Spleen (tissue), 11 donors: ENCODE data around the gene CDC25B. TPM values are rescaled to one million over a fixed set of nuclear protein-coding genes. Genes with fewer than 3 reads are reported as not detected.
A peak's percentile ranks its signal among the peaks of the same experiment; 100 is the strongest.

Experiments used
- DNase-seq: peaks from one replicate; pipeline ENCODE4 v3.0.0-alpha.2; 2020
- H3K27ac ChIP-seq, 8 donors: fragments of 200-600 bp; sonication (generic) in 7 of 8; 1 replicate in 4 of 8; 2 replicates in 4 of 8; pipeline versions ENCODE4 v1.5.0 to v1.8.0; 2016 to 2021; ENCODE audit warnings: inconsistent platforms in 4 of 8, mild to moderate bottlenecking in 4 of 8, moderate library complexity in 1 of 8
- H3K27me3 ChIP-seq, 7 donors: fragments of 200-600 bp; sonication (generic) in 6 of 7; replicated peaks in 1 of 7; 1 replicate in 4 of 7; 2 replicates in 3 of 7; pipeline versions ENCODE4 v1.5.0 to v1.8.0; 2016 to 2021; ENCODE audit warnings: inconsistent platforms in 3 of 7, mild to moderate bottlenecking in 1 of 7
- H3K36me3 ChIP-seq, 6 donors: fragments of 200-600 bp; sonication (generic) in 5 of 6; 1 replicate in 4 of 6; 2 replicates in 2 of 6; pipeline versions ENCODE4 v1.5.0 to v1.8.0; 2016 to 2021; ENCODE audit warnings: inconsistent platforms in 2 of 6
- H3K4me1 ChIP-seq, 6 donors: fragments of 200-600 bp; sonication (generic) in 5 of 6; 1 replicate in 3 of 6; 2 replicates in 3 of 6; pipeline versions ENCODE4 v1.5.0 to v1.8.0; 2016 to 2021; ENCODE audit warnings: inconsistent platforms in 3 of 6
- H3K4me3 ChIP-seq, 8 donors: fragments of 200-600 bp; sonication (generic) in 7 of 8; 1 replicate in 4 of 8; 2 replicates in 4 of 8; pipeline versions ENCODE4 v1.5.0 to v1.8.0; 2016 to 2021; ENCODE audit warnings: inconsistent platforms in 4 of 8, mild to moderate bottlenecking in 4 of 8, moderate library complexity in 2 of 8
- H3K9me3 ChIP-seq, 8 donors: fragments of 200-600 bp; sonication (generic) in 7 of 8; 1 replicate in 4 of 8; 2 replicates in 4 of 8; pipeline versions ENCODE4 v1.5.0 to v1.8.0; 2016 to 2021; ENCODE audit warnings: inconsistent platforms in 4 of 8
- POLR2A ChIP-seq, 3 donors: fragments of 450-650 bp; IDR thresholded peaks; one replicate each; pipeline ENCODE4 v1.5.1; 2017; ENCODE audit warnings: antibody characterized with exemption in 3 of 3, mild to moderate bottlenecking in 1 of 3
- POLR2AphosphoS5 ChIP-seq, 3 donors: sonication (generic); formaldehyde crosslinking; IDR thresholded peaks; one replicate each; pipeline ENCODE4 v1.5.1; 2017; ENCODE audit warnings: antibody characterized with exemption in 3 of 3
- WGBS, 5 donors: extraction: QIAGEN DNeasy Blood & Tissue Kit in 3 of 5; methylation state at CpG; one replicate each; pipeline versions ENCODE4 v1.1.5 to v1.1.7; 2013 to 2018; 5-methylcytosine and 5-hydroxymethylcytosine counted together
- intact Hi-C: fragments of 100-400 bp; cut with DNase I; formaldehyde crosslinking; loops from one replicate; pipeline ENCODE4 v1.15.0; 2023; ENCODE audit warnings: low total_unique reads
- polyA plus RNA-seq, 3 donors: library from polyadenylated mRNA; stranded (reverse); fragments of 200-250 nt; gene quantifications; one replicate each; pipeline ENCODE4 v1.2.1, GENCODE V29; 2013
- total RNA-seq, 7 donors: library from RNA; depleted of rRNA in 3 of 7; stranded (reverse); fragments of >200 nt in 3 of 7; fragmentation: NEBNext Ultra II Directional in 4 of 7; extraction: Animal tissue kit (Norgen Biotek cat#: 25700) in 4 of 7; gene quantifications; one replicate each; pipeline versions ENCODE4 v1.1.0 to v1.2.1, GENCODE V29; 2016 to 2021
- TF ChIP-seq, protein P1 (sequence below), 11 experiments: fragments of 200-600 bp in 7 of 11; fragments of 450-650 bp in 4 of 11; sonication (generic) in 4 of 11; IDR thresholded peaks in 8 of 11; conservative IDR thresholded peaks in 3 of 11; 1 replicate in 7 of 11; 2 replicates in 4 of 11; pipeline versions ENCODE4 v1.4.0 to v1.8.0; 2016 to 2021; ENCODE audit warnings: antibody characterized with exemption in 11 of 11, inconsistent platforms in 4 of 11, mild to moderate bottlenecking in 1 of 11
- donor health status: healthy with polysubstance abuse.
- donor health status: DM: no; HTN: no; CAD: no; lungs with moderate emphysema.
- donor health status: DM: no; HTN: no; CAD: no.
- donor health status: Bipolar disorder and iron deficiency.
- donor health status: healthy.
- donor health status: DM: no; HTN: no; CAD: no.
- donor health status: DM: yes; HTN: yes; CAD: no.

CDC25B gene
- total and polyA plus RNA-seq, 10 donors: 22.8 to 67.7 (median 50.9) TPM

DNA sequence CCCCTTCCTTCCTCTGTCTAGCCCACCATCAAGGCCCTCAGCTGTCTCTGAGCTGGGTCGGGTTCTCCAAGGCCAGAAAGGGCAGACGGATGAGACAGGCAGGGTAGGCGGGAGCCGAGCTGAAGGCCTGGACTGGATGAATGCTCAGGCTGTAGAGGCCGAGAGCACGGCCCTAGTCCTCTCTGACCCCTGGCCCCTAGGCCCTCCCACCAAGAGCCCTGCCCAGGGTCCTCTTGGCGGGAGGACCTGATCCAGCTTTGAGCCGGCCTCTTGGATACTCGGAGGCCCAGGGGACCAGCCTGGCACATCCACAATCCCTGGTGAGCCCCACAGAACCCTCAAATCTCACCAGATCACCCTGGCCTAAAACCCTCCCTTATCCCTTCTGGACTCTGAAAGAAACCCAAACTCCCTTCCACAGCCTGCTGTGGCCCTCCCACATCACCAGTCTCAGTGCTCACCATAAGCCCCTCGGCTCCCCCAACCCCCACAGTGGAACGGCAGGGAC, 36.7 kb upstream of the CDC25B start:
- peak overlapping the region in 7 of 8 donors; percentile 1 to 73 (median 67) for H3K27ac ChIP-seq
- TF ChIP-seq, protein P1, sequence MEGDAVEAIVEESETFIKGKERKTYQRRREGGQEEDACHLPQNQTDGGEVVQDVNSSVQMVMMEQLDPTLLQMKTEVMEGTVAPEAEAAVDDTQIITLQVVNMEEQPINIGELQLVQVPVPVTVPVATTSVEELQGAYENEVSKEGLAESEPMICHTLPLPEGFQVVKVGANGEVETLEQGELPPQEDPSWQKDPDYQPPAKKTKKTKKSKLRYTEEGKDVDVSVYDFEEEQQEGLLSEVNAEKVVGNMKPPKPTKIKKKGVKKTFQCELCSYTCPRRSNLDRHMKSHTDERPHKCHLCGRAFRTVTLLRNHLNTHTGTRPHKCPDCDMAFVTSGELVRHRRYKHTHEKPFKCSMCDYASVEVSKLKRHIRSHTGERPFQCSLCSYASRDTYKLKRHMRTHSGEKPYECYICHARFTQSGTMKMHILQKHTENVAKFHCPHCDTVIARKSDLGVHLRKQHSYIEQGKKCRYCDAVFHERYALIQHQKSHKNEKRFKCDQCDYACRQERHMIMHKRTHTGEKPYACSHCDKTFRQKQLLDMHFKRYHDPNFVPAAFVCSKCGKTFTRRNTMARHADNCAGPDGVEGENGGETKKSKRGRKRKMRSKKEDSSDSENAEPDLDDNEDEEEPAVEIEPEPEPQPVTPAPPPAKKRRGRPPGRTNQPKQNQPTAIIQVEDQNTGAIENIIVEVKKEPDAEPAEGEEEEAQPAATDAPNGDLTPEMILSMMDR (IDR thresholded peaks at IDR 0.05 in 8 of 11, conservative IDR thresholded peaks at IDR 0.05 in 3 of 11): no peak
- TF ChIP-seq POLR2AphosphoS5 (IDR thresholded peaks at IDR 0.05): no peak
- no peak for TF ChIP-seq POLR2A (IDR thresholded peaks at IDR 0.05)
- no peaks in the 10 kb centered on the region for H3K27me3 ChIP-seq
- intact Hi-C loops: no loop called here
- H3K36me3 ChIP-seq: peaks cover 0 to 80% (median 5%) of the 10 kb centered on the region in 6 donors
- 71 to 83% (median 78%) methylated on average over 5 to 11 of the region's 11 CpGs for WGBS, 5 donors
- no peak for DNase-seq
- peaks cover 0 to 72% (median 17%) of the 10 kb centered on the region in 6 donors for H3K4me1 ChIP-seq
- H3K9me3 ChIP-seq: no peaks in the 10 kb centered on the region
- no peak overlapping the region for H3K4me3 ChIP-seq

DNA sequence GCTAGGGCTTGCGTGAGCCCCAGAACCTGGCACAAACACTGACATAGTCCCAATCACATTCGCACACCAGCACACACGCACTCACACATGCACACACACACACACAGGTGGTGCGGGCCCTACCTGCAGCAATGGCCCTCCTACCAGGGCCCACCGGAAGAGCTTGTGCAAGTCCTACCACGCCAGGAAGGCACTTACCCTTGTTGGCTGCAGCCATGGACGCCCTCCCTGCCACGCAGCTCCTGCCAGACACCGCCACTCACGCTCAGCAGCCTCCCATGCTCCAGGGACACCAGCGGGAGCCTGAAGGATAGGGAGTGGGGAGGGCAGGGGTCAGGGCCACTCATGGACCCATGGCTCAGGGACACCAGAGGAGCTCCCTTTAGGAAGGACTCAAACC, 36.2 kb upstream of the CDC25B start:
- TF ChIP-seq POLR2AphosphoS5 (IDR thresholded peaks at IDR 0.05) (peak in 1 of 3 donors; percentile 29), POLR2A (IDR thresholded peaks at IDR 0.05) (no peak)
- TF ChIP-seq, protein P1 (IDR thresholded peaks at IDR 0.05 in 8 of 11, conservative IDR thresholded peaks at IDR 0.05 in 3 of 11): no peak
- DNase-seq: no peak
- Histone ChIP-seq H3K27me3 (no peaks in the 10 kb centered on the region), H3K4me3 (no peak overlapping the region), H3K27ac (peak overlapping the region in 6 of 8 donors; percentile 23 to 73 (median 68)), H3K9me3 (no peaks in the 10 kb centered on the region), H3K4me1 (peaks cover 0 to 77% (median 20%) of the 10 kb centered on the region in 6 donors), H3K36me3 (peaks cover 0 to 75% (median 5%) of the 10 kb centered on the region in 6 donors)
- intact Hi-C loops: no loop called here
- 69 to 91% (median 83%) methylated on average over 11 of the region's 11 CpGs; no CpG with 5 or more reads in 1 of the 5 donors for WGBS, 5 donors

DNA sequence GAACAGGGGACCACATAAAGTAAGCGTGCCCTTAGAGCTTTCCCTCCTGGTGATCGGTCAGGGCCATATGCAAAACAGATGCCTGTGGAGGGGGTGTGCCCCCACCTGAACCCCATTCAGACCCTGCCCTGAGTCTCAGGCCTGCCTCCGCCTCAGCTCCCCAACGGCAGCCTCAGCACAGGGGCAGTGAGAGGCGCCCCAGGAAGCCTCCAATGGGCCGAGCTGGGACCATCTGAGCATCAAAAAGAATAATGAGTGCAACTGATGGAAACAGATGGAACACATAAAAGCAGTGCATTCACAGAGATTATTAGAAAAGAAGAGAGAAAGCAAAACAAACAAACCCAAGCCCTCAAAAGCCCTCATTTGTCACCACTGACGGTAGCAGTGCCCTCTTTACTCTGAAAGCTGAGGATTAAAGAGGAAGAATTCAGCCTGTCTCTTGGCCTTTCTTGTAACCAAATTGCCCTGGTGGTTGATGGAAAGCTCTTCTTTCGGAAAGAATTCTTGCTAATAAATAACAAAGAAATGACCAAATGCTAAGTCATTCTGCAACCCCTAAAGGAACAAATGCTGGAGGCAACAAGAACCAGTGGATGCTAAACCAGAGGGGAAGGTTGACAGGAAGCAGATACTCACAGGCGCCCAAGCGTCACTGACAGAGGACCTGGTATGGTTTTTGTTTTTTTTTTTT, 35.3 kb upstream of the CDC25B start:
- H3K4me1 ChIP-seq: peaks cover 0 to 86% (median 28%) of the 10 kb centered on the region in 6 donors
- DNase-seq: no peak
- TF ChIP-seq POLR2A (IDR thresholded peaks at IDR 0.05): no peak
- TF ChIP-seq, protein P1 (IDR thresholded peaks at IDR 0.05 in 8 of 11, conservative IDR thresholded peaks at IDR 0.05 in 3 of 11): no peak
- TF ChIP-seq POLR2AphosphoS5 (IDR thresholded peaks at IDR 0.05): no peak
- H3K27ac ChIP-seq: peak overlapping the region in 6 of 8 donors; percentile 36 to 73 (median 68)
- H3K27me3 ChIP-seq: no peaks in the 10 kb centered on the region
- intact Hi-C loops: no loop called here
- no peak overlapping the region for H3K4me3 ChIP-seq
- H3K9me3 ChIP-seq: no peaks in the 10 kb centered on the region
- WGBS, 5 donors: 56 to 68% (median 63%) methylated on average over 10 of the region's 10 CpGs
- H3K36me3 ChIP-seq: peaks cover 0 to 65% (median 5%) of the 10 kb centered on the region in 6 donors
